ENCODE measurements around the gene EIF5.

The EIF5 gene

GRCh38 chr14:103314496-103315277, 19.4 kb upstream of the EIF5 start:
- TF ChIP-seq CTCF (IDR thresholded peaks at IDR 0.05; ENCODE audit: insufficient read depth, low read length, missing control alignments), result no peak
- H3K4me3 ChIP-seq (ENCODE audit: low read depth, low read length), result no peak overlapping the region
- POLR2A ChIA-PET, result no interaction called here
- CTCF ChIA-PET, result no interaction called here
- no peak for DNase-seq (ENCODE audit: low read depth, low spot score)

- TF ChIP-seq CTCF (IDR thresholded peaks at IDR 0.05; ENCODE audit: insufficient read depth, low read length, missing control alignments), result no peak
- DNase-seq (ENCODE audit: low read depth, low spot score), result no peak
- ChIA-PET CTCF (no interaction called here), POLR2A (no interaction called here)
- H3K4me3 ChIP-seq (ENCODE audit: low read depth, low read length), result no peak overlapping the region
Observed at GRCh38 chr14:103315351-103315911, 18.6 kb upstream of the EIF5 start.

GRCh38 chr14:103315941-103316340, 18.1 kb upstream of the EIF5 start:
- DNase-seq (ENCODE audit: low read depth, low spot score), result no peak
- no peak overlapping the region for H3K4me3 ChIP-seq (ENCODE audit: low read depth, low read length)
- POLR2A ChIA-PET, result no interaction called here
- no peak for TF ChIP-seq CTCF (IDR thresholded peaks at IDR 0.05; ENCODE audit: insufficient read depth, low read length, missing control alignments)
- CTCF ChIA-PET, result no interaction called here

- no peak for DNase-seq (ENCODE audit: low read depth, low spot score)
- ChIA-PET POLR2A (no interaction called here), CTCF (no interaction called here)
- no peak overlapping the region for H3K4me3 ChIP-seq (ENCODE audit: low read depth, low read length)
- no peak for TF ChIP-seq CTCF (IDR thresholded peaks at IDR 0.05; ENCODE audit: insufficient read depth, low read length, missing control alignments)
Observed at GRCh38 chr14:103316721-103317121, 17.3 kb upstream of the EIF5 start.

GRCh38 chr14:103317251-103317650, 16.8 kb upstream of the EIF5 start:
- ChIA-PET CTCF (no interaction called here), POLR2A (no interaction called here)
- DNase-seq (ENCODE audit: low read depth, low spot score), result no peak
- H3K4me3 ChIP-seq (ENCODE audit: low read depth, low read length), result no peak overlapping the region
- TF ChIP-seq CTCF (IDR thresholded peaks at IDR 0.05; ENCODE audit: insufficient read depth, low read length, missing control alignments), result no peak

GRCh38 chr14:103317976-103318580, 16.0 kb upstream of the EIF5 start:
- ChIA-PET CTCF (interaction anchor here (1.0 kb wide), 1 partner anchor 133 kb away, joined by 3 read pairs; no protein-coding TSS in a partner anchor), POLR2A (no interaction called here)
- no peak overlapping the region for H3K4me3 ChIP-seq (ENCODE audit: low read depth, low read length)
- no peak for TF ChIP-seq CTCF (IDR thresholded peaks at IDR 0.05; ENCODE audit: insufficient read depth, low read length, missing control alignments)
- DNase-seq (ENCODE audit: low read depth, low spot score), result no peak
